SIG-M5 (cell line): Measurements from ENCODE around the gene USP33.
"Not testable (repeated sequence)": the region's sequence is repeated elsewhere in the genome, so short reads cannot be mapped to it uniquely, and the experiment has no call there.

Experiments
- DNase-seq: peaks from one replicate; lab custom pipeline; 2025; lab: John Stamatoyannopoulos, UW

Gene USP33

DNA sequence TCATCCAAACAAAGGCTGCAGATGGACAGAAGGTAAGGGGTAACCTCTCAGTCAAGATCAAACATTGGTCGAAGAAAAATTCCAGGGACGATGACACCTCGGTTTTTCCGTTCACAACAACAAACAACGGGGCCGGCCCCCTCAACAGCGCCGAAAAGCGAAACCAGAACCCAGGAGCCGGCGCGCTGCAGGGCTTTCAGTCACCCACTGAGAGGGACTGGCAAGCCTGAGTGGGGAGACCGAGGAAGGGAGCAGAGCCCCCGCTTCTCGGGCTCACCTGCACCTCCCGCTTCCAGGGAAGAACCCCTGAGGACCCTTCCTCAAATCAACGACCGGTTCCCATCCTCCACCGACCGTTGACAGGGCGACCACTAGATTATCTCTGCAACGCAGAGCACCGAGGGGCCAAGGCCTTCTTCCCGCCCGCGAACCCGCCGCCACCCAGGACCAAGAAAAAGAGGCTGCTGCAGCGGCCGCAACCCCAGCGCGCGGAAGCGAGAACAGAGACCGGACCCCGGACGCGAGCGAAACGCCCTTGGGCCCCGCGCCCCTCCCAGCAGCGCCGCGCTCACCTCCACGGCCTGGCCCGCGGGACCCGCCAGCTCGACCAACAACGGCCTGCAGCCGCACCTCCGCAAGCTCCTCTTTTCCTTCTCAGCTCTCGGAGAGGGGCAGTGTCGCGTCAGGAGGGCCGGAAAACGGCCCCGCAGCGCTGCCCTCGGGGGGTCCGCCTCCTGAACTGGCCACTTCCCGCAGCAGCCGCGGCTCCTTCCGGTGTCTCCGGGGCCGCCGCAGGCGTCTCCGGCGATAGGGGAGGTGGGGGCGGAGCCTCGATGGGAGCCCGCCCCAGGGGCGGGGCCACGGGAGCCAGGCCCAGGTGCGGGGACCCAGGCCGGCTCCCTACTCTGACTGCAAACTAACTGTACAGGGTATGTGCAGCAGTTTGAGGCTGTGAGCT is at the start of gene USP33:
Gene USP33 (minus strand): TSS at position 782 of the 958 bp plus-strand sequence. CDS start 18,155 bp downstream, outside the sequence.
- DNase-seq: no peak

- DNase-seq: no peak
Measured at GRCh38 chr1:77803371-77803770, 43.7 kb upstream of the USP33 start.

- no peak for DNase-seq
Measured at GRCh38 chr1:77802026-77802425, 42.4 kb upstream of the USP33 start.

- DNase-seq: no peak
Measured at GRCh38 chr1:77797991-77798390, 38.3 kb upstream of the USP33 start.

DNA sequence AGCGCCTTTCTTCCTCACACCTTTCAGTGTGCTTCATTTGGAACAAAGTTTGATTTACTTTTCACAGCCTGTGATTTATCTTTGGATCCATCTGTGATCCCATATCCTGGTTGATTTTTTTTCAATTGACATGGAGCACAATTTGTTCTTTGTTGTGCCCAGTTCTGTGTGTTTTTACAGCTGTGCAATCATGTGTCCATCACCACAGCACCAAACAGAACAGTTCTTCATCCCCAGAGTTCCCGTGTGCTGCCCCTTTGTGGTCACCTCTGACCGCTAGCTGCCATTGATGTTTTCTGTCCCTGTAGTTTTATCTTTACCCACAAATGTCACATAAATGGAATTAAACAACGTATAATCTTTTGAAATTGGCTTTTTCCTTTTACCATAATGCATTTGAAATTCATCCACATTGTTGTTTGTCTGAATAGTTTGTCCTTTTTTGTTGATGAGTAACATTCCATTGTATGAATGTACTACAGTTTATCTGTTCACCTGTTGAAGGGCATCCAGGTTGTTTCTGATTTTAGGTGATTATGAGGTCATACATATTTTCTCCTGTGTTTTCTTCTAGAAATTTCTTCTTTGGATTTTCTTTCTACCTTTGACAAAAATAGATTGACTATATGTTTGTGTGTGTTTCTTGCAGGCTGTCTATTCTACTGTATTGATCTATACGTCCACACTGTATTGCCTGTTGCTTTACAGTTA is 37.2 kb upstream of the USP33 start:
- DNase-seq: no peak

DNA sequence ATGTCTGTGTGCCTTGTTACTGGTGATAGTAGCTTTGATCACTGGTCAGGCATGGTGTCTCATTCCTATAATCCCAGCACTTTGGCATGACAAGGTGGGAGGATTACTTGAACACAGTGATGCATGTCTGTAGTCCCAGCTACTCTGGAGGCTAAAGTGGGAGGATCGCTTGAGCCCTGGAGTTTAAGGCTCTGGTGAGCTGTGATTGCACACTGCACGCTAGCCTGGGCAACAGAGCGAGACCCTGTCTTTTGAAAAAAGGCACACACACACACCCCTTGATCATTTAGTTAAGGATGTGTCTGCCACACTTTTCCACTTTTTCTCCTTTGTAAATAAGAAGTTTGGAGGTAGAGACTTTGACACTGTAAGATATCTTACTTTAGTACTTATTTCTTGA is 34.9 kb upstream of the USP33 start:
- DNase-seq: no peak

GRCh38 chr1:77786093-77786741 is 26.6 kb upstream of the USP33 start:
- DNase-seq: not testable (repeated sequence)

DNA sequence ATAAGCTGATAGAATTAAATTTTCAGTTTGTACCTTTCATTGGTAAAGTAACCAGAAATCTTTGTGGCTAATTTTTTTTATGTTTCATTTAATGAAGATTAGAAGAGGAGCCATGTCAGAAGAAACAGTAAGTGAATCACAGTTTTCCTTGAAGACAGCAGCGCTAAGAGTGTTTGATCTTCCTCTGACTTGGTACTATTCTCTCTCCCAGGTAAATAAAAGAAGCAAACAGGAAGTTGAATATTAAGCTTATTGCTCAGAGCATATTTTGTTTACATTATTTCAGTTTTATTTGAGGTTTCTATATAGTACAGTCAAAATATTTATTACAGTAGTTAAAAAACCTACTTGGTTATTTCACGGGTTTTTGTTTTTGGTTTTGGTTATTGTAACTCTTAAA is 23.5 kb upstream of the USP33 start:
- no peak for DNase-seq

- DNase-seq: no peak
Measured at GRCh38 chr1:77781683-77782082, 22.0 kb upstream of the USP33 start.

GRCh38 chr1:77779529-77780281 is 20.1 kb upstream of the USP33 start, which contains the start of gene MIGA1:
Gene MIGA1 (plus strand): TSS chr1:77779649. CDS start chr1:77783253, 3,604 bp downstream.
- peak; percentile 50 for DNase-seq

DNA sequence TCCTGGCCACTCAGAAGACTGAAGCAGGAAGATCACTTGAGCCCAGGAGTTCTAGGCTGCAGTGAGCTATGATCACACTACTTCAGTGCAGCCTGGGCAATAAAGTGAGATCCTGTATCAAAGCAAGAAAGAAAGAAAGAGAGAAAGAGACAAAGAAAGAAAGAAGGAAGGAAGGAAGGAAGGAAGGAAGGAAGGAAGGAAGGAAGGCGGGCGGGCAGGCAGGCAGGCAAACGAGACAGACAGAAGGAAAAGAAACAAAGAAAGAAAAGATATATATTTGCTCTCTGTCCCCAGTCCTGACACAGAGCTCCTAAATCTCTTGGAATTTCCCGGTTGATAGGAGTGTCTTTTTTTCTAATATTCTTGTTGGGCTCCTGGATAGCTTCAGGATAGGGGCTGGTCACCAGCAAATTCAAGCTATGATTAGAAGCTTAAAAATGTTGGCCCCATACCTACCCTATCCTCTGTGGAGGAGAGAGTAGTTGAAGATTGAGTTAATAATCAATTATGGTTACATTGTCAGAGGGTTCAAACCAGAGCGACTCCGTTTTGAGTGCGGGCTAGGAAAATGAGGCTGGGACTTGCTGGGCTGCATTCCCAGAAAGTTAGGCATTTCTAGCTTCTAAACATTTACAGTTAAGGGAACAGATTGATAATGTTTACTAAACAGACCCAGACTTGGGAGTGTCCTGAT is 16.5 kb upstream of the USP33 start:
- DNase-seq: no peak

GRCh38 chr1:77768006-77768405 is 8.4 kb upstream of the USP33 start:
- no peak for DNase-seq

DNA sequence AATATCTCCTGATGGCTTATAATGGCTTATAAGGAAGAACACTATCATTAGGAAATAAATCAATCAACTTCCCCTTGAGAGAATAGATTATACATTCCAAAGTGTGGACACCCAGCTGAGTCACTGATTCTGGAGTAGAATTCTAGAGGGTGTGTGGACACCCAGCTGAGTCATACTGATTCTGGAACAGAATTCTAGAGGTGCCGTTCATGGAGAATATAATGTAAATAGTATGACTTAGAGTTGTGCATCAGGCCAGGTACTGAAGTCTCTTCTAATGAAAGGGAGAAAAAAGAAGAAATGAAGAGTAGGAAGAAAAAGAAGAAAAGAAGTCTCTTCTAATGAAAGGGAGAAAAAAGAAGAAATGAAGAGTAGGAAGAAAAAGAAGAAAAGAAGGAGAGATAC is 2.4 kb upstream of the USP33 start:
- DNase-seq: no peak

- DNase-seq: no peak
Measured at GRCh38 chr1:77757603-77758002, 2.0 kb downstream of the USP33 start.

DNA sequence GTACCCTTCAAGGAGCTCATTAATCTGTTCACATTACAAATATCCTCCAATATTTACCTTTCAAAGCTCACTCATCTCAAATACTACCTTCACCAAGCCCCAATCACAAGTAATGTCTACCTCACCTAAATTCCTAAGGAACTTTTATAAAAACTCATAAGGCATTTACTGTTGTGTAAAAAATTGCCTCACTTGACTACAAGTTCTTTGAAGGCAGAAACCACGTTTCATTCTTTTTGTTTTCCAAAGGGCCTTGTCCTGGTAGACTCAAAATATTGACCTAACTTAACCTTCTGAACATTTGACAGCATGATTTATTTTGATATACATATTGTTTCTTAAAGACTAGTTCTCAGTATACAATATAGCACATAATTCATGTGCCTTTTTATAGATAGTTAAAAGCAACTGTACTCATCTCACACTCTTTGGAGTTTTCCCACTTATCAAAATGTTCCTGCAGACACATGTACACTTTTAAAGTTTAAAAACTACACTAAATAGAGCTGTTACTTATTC is 2.5 kb downstream of the USP33 start:
- no peak for DNase-seq

GRCh38 chr1:77756052-77756754 is 3.4 kb downstream of the USP33 start:
- no peak for DNase-seq

DNA sequence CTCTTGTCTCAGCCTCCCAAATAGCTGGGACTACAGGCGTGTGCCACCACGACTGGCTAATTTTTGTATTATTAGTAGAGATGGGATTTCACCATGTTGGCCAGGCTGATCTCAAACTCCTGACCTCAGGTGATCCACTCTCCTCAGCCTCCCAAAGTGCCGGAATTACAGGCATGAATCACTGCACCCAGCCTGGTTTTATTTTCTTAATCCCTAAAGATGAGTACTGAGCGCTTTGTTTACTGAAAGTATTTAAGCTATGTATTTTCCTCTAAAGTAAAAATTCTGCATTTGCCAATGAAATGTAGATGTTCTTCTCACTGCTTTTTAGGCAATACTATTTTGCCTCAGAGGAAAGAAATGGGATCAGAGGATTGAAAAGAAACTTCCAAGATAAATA is 10.2 kb downstream of the USP33 start:
- DNase-seq: not testable (repeated sequence)

DNA sequence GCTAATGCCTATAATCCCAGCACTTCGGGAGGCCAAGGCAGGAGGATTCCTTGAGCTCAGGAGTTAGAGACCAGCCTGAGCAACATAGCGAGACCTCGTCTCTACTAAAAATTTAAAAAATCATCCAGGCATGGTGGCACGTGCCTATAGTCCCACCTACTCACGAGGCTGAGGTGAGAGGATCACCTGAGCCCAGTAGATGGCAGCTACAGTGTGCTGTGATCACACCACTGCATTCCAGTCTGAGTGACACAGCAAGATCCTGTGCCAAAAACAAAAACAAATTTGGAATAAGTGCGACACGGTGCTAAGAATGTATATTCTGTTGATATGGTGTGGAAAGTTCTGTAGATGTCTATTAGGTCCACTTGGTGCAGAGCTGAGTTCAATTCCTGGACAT is 15.1 kb downstream of the USP33 start:
- no peak for DNase-seq

GRCh38 chr1:77742011-77742555 is 17.6 kb downstream of the USP33 start:
- DNase-seq: no peak

GRCh38 chr1:77741316-77741715 is 18.3 kb downstream of the USP33 start:
- DNase-seq: no peak
